HG03439 (cell line): ENCODE measurements around the gene QKI.
A peak's percentile ranks its signal among the peaks of the same experiment; 100 is the strongest.

ENCODE experiments used
- ATAC-seq: cut with Tn5 transposase; IDR thresholded peaks from one replicate; pipeline ENCODE4 v1.9.1; 2021; ENCODE audit warnings: mild to moderate bottlenecking, moderate library complexity; ENCODE audit not compliant: unreplicated experiment

Gene QKI

GRCh38 chr6:163390770-163391169 lies 23.7 kb upstream of the QKI start:
- no peak for ATAC-seq

DNA sequence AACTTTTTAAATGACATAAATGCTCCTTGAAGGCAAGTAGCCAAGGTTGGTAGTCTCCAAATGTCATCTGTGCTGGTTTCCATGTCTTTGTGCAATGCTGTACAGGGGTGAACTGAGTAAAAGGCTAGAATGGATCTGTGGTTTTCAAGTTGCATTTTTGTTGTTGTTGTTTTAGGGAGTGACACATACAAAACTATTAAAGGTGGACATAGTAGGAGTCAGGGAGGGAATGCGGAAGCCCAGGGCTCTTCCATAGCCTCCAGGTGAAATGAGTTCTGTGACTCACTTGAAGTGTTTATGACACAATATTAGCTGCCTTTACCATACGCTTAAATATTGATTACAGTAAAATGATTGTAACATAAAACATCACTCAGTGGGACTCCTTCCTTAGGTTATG lies 22.5 kb upstream of the QKI start:
- ATAC-seq, result no peak

- no peak for ATAC-seq
Measured at GRCh38 chr6:163392533-163392932, 22.0 kb upstream of the QKI start.

DNA sequence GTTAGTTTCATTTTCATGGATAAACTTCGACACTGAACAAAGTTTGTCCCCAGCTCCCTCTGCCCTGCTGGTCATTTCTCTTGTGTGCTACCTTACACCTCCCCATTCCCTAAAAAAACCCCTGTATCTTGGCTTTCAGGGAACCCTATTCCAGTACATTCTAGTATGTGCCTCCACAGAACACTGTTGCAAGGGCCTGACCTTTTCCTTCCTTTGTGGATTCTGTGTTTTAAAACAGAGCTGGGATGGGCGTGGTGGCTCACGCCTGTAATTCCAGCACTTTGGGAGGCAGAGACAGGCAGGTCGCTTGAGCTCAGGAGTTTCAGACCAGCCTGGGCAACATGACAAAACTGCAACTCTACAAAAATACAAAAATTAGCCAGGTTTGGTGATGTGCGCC lies 20.6 kb upstream of the QKI start:
- no peak for ATAC-seq

GRCh38 chr6:163394659-163395058 lies 19.9 kb upstream of the QKI start:
- ATAC-seq, result no peak

DNA sequence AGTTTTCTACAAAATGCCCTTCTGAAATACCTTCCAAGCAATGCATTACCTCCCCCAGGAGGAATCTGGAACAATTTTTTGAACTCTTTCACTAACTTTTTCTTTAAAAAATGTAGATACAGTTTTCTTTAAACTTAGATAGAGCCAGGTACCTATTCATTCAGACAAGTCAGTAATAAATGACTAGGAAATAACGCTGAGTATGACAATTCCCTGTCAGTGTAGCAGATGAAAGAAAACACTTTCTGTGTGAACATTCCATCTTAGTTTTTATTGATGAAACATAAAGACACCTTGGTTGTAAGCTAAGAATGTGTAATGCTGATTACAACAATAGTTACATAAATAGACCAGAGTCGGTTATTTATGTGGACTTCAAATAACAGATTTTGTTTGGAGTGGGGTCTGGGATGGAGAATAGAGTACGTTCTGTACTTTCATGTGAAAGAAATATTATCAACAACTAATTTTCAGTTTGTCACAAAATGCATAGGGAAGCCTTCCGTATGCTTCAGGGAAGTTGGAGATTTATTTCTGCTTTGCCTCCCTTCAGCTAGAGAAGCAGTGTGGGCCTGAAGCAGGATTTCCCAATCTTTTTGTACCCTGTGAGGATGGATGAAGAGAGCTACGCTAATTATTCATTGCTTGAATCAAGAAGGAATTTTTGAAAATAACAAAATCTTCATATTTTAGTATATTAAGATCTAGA lies 19.2 kb upstream of the QKI start:
- ATAC-seq, result no peak

DNA sequence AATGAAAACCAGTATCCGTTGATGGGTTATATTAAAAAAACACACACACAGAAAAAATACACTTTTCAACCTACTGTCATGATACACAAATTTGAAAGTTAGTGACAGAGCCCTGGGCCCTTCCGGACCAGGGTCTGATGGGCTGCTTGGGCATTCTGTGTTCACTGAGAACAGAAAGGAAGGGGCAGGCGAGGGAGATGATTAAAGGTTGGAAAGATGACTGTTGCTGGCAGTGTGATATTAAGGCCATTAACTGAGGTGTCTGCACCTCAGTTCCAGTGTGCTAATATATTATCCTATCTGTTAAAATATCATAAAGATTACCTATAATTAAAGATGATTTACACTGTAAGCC lies 18.7 kb upstream of the QKI start:
- ATAC-seq, result no peak

GRCh38 chr6:163397326-163397725 lies 17.2 kb upstream of the QKI start:
- no peak for ATAC-seq

- ATAC-seq, result no peak
Measured at GRCh38 chr6:163398115-163398514, 16.4 kb upstream of the QKI start.

DNA sequence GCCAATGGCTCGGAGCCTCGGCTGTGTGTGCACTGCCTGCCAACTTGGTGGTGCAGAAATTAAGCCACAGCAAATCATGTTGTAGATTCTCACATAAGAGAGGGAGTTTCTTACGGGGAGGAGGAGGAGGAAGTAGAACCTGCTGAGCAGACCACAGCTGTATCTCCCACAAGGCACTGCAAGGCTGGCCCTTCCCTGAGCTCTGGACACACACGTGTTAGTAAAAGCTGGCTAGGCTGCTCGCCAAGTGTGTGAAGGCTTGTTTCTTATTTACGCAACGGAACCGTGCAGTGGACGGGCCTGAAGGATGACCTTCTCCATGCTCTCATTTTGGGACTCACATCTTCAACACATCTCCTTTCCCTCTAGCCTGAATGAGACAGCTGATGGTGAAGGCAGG lies 15.7 kb upstream of the QKI start:
- no peak for ATAC-seq

DNA sequence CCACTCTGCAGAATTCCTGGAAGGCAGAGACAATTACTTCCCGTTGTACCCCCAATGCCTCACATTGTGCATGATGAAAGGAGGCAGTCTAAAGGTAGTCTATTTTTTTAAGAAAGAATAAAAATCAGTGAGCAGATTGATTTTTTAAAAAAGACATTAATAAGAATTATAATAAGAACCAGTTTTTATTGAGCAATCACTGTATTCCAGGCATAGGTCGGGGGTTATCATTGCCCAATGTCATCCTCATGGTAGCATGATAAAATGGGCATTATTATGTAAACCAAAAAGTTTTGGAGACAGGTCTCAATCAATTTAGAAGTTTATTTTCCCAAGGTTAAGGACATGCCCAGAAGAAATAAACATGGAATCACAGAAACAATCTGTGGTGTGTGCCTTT lies 14.0 kb upstream of the QKI start:
- ATAC-seq, result no peak

GRCh38 chr6:163401039-163401885 lies 13.3 kb upstream of the QKI start:
- ATAC-seq, result no peak

- ATAC-seq, result no peak
Measured at GRCh38 chr6:163402616-163403015, 11.9 kb upstream of the QKI start.

DNA sequence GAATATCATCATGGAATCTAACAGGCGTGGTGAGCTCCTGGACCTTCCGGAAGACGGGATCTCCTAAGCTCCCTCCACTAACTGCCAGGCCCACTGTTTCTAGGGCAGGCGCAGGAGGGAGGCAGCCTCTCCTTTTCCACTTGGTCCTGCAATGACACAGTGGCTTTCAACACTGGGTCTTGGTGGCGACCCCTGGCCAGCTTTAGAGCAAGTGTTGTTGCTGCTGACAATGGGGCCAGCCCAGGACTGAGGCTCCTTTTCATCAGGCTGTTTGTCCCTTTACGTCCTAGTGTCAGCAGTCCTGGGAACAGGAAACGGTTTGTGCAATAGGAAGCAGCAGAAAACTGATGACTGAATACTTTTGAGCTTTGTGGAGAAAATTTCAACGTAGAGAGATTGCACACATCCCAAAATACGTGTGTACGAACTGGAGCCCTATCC lies 9.7 kb upstream of the QKI start:
- no peak for ATAC-seq

DNA sequence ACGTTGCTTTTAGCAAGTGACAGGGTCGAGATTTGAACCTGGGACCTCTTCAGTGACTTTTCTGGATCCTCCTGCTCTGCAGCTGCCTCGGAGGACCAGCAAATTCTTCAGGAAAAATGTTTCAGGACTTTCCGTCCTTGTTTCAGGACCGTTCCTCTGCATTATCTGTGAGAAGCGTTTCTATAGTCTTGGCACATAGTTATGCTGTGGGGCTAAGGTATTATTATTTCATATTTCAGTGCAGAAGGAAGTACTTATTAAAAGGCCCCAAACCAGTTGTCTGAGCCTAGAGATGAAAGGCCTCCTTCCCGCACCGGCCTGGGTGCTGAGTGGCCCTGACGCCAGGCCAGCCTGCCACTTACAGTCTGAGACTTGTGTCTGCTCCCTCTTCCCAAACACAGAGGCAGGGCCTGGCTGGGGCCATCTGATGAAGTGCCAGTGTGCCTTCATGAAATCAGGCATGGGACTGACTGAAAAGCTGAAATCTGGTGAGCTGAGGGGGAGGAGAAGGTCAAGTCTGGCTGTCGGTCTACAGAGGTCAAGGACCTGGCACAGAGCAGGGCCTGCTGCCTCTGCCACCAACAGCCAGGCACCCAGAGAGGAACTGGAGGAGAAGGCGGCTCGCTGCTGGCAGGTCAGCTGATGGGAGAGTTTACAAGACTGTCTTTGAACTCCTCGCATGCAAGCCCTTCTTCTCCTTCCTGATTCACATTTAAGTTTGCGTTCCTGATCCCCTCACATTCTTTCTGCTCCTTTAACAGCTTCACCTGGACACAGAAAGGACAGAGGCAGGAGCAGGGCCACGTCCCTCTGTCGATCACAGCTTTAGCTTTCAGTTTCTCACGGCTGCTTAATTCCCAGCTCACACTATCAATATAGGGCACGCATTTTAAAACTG lies 8.9 kb upstream of the QKI start:
- ATAC-seq, result peak; percentile 66

DNA sequence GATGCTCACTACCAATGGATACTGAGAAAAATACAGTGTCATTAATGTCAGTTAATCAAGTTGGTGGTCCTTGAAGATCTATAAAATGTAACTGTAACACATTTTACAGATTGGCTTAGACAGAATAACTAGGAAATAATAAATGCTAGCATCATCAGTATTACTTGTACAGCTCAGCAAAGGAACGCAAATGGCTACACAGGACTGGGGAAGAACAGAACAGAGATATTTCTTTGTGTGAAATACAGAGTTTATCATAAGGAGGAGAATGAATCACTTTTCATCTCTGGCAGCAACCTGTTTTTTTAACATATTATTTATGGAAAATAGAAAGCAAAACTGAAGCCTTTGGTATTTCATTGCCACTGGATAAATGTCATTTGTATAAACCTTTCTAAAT lies 8.2 kb upstream of the QKI start:
- ATAC-seq, result no peak

- no peak for ATAC-seq
Measured at GRCh38 chr6:163406830-163407229, 7.7 kb upstream of the QKI start.

GRCh38 chr6:163408352-163408991 lies 6.0 kb upstream of the QKI start:
- ATAC-seq, result no peak

DNA sequence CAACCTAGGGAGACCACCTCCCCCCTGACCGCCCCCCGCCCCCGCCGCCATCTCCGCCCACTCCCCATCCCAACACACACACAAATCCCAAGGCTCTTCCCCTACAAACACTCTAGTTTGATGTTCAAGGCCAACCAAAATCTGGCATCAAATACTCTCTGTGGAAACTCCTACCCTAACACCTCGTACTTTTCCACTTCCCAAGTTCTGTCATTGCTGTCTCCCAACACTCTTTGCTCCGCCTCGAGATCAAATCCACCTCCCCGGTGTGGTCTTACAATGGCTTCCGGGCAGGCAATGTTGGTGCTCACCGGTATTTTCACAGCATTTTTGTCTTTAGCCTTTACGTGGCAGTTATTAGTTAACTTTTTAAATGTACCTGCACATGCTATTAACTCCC lies 4.8 kb upstream of the QKI start:
- no peak for ATAC-seq

DNA sequence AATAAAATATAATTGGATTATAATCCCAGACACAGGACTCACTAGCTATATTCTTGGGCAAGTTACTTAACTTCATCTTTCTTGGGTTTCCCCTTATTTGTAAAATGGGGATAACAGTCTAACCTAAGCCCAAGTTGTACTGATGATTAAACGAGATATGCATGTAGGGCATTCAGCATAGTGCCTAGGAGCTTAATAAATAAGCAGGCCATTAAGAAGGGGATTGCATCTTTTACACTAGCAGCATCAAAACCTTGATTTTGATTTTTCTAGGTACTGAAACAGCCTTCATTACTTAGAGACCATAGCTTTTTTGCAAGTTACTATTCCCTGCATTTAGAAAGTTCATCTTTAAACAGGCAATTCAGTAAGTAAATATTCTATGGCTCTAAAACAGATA lies 2.2 kb upstream of the QKI start:
- ATAC-seq, result no peak

- no peak for ATAC-seq
Measured at GRCh38 chr6:163412801-163413344, 1.6 kb upstream of the QKI start.
